Right lung (tissue), 5 donors: Measurements from ENCODE around the gene DGAT2. TPM values are rescaled to one million over a fixed set of nuclear protein-coding genes. Genes with fewer than 3 reads are reported as not detected.

ENCODE experiments used
- DNase-seq, 2 donors: peaks; one replicate each; pipeline ENCODE4 v3.0.0-alpha.2; 2013
- polyA plus RNA-seq, 5 donors: library from polyadenylated mRNA; unstranded; fragments of 120-200 nt; gene quantifications; one replicate each; pipeline versions ENCODE4 v1.2.1 to v1.2.3, GENCODE V29; 2013; ENCODE audit warnings: inconsistent platforms in 1 of 5, low replicate concordance in 1 of 5; ENCODE audit not compliant: insufficient read length in 5 of 5, insufficient read depth in 1 of 5

The DGAT2 gene
- polyA plus RNA-seq, 5 donors: 1.2 to 2.1 (median 1.6) TPM

DNA sequence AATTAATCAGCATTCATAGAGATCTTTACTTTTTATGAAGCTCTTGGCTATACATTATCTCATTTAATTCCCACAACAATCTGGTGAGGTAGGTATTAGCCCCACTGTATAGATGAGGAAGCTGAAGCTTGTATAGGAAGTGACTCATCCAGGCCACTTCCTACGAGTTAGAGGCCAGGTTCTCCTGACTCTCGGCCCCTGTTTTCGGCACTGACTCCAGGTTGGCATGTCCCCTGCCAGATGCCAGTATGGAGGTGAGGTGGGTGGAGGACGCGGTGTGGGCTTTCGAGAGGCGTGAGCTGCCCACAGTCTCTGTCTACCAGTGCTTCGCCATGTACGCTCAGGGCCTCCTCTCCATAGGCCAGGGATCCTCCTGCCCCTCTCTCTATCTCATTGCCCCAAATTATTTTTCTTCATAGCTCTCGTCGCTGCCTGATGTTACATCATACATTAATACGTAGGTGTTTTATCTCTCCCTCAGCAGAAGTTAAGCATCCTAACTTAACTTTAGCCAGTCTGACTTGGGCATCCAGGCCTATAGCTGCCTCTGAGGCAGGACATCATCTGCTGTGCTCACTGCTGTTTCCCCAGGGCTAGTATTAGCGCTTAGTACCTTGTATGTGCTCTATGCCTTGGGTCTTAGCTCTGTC is 9.0 kb downstream of the DGAT2 start:
- no peak for DNase-seq

DNA sequence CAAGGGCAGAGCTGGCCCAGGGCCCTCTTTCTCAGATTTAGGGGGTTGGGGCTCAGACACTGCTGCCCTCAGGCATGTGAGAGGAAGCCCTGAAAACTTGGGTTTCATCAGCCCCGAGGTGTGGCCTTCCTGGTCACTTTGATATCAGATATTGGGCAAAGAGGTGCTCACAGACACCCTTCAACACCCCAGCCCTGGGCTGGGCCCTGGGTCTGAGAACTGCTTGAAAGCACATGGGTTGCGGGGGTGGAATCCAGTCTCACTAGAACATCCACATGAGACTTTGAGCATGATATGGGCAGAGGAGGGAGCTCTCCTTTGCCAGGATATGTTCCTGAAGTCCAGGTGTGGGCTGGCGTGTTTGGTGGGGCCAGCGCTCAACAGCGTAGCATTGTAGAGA is 10.4 kb downstream of the DGAT2 start:
- DNase-seq: no peak

DNA sequence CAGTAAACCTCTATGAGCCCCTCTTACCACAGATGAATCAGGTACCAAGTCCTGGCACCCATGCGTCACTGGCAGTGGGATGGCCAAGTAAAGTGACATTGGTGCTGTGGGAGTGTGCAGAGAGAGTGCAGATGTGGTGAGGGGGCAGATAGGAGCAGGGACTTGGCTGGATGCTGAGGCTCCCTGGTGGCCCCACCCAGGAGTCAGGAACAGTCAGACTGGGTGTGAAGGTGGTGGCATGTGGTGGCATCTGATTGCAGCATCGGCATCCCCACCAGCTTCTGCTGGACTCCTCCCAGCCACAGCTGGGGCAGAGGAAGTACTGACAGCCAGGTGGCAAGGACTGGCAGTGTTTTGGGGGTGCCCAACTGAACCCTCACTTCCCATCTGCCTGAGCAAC is 11.4 kb downstream of the DGAT2 start:
- DNase-seq: no peak

DNA sequence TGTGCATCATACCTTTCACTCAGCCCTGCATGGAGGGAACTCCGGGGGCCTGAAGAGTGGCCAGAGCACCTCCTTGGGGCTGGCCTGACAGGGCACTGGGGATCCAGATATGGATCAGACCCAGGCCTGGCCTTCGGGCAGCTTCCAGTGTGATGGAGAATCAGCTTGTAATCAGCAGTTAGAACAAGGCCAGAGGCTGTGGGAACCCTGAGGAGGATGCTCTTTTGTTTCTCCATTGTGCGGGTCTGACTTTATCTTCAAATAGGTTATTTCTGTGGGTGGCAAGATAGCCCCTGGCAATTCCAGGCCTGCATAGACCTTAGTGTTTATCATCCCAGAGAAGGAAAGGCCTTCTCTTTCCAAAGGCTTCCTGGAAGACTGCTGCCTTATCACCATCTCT is 12.3 kb downstream of the DGAT2 start:
- DNase-seq: no peak

DNA sequence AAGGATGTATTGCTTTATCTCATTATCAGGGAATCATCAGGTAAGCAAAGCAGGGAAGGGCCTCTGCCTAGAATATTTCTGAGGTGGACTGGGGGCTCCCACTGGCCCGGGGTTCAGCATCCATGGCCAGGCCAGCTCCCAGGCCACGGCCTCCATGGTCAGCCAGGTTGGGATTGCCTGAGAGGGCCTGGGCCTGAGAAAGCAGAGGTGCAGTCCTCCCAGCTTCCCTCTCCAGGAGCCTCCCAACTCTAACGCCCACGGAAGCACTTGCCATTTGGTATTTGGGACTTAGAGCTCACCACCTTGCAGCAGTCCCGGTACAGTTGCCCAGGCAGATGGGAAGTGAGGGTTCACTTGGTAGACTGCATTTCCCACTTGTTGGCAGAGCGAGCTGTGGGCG is 12.7 kb downstream of the DGAT2 start:
- no peak for DNase-seq

DNA sequence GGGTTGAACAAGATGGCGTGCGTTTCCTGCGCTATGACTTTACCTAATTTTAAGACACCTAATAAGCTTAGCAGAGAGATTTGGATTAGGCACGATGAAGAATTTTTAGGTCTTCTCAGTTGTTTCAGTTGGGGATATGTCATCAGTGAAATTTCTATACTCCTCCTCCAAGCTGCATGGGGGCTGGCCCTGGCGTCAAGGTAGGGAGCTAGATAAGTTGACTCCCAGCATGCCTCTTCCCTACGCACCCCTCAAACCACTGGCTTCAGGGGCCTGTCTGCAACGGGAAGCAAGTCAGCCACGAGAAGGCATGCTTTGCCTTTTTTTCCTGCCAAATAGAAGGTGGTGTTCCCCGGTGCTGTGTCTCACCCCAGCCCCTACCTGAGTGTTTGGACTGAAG is 13.3 kb downstream of the DGAT2 start:
- no peak for DNase-seq

DNA sequence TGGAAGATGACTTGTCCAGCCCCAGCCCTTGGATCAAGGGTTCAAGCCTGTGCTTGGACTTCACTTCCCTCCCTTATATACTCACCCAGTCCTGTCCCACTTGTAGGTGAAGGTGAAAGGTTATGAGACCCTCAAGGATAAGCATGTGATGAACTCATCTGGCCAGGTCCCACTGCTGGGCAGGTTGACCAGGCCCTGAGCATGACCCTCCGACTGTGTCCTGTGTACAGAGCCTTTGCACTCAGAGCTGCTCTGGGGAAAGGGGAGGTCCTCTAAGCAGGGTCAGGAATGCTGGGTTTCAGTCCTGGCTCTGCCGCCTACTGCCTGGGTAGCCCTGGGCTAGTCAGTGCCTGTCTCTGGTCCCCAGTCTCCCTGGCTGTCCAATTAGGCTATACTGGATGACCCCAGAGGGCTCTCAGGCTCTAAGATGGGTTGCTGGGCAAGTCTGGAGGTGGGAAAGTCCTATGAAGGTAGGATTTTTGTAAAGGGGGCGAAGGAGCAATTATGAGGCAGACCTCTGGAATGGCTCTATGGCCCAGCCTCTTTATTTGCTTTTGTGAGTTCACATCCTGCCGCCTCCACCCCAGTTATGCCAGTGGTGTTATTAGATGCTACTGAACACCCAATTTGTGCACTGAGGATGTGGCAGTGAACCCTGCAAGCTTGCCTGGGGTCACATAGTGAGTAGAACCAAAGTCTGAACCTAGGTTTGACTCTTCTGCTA is 14.1 kb downstream of the DGAT2 start:
- DNase-seq: no peak

DNA sequence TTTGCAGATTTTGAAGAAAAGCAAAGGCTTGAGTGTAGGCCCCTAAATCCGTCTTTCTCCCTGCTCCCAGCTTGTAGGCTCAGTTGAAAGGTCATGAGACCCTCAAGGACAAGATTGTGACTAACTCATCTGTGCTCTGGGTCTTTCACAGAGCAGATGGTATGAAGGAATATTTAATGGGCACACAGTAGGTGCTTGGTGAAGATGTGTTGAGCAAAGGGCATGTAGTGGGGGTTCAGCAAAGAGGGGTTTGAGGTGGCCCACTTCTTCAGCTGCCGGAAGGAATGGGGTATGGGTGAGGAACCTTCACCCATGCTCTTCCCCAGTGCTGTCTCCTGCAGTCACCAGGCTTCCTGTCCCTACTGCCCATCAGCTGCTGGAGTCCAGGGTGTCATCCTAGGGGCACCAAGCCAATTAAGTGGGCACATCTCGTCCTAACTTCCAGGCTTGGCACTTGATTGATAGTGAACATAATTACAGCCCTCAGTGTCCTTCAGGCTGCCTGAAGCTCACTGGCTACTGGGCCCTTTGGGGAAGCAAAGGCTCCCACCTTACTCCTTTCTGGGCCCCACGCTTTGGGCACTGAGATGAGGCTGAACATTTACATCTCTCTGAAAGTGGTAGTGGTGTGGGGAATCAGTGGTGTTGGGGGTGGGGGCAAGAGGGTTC is 15.0 kb downstream of the DGAT2 start:
- no peak for DNase-seq

DNA sequence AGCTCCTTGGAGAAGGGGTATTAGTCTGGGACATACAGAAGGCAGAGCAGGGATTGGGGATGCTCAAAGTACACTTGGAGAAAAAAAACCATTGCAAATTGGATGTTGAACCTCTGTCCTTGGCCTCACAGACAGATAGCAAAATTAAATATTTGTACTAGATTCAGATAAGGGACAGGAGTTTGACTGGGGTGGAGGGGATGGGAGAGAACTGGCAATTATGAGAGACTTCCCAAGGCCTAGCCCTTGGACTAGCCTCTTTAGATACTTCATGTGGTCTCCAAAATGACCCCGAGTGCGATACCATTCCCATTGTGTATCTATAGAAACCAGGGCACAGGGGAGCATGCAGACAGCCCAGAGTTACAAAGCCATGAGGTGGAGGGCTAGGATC is 15.5 kb downstream of the DGAT2 start:
- DNase-seq: no peak

DNA sequence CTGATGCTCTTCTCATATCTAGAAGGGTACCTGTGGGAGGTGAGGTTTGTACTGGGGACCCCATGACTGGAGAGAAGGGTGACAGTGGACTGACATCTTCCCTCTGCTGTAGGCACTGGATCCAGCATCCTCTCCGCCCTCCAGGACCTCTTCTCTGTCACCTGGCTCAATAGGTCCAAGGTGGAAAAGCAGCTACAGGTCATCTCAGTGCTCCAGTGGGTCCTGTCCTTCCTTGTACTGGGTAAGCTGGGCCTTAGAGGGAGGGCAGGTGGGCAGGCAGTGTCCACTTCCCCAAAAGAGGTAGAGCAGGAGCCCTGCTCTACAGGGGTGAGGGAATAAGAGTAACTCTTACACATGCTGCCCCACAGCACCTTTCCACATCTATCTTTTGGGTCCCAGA is 15.9 kb downstream of the DGAT2 start:
- DNase-seq: no peak

DNA sequence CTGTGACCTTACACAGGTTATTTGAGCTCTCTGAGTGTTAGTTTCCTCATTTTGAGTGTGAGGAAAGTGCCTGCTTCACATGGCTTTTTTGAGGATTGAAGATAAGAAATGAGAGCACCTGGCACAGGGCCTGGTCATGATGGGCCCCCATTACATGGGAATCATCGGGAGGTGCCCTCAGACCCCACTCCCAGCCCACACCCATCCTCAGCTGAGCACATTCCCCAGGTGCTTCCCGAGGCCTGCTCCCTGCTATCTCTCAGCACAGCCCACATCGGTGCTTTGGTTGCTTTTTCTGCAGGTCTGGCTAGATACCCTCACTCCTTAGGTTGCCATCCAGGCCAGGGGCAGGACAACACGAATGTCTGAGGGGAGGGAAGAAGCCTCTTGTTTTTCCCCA is 16.6 kb downstream of the DGAT2 start:
- DNase-seq: no peak

DNA sequence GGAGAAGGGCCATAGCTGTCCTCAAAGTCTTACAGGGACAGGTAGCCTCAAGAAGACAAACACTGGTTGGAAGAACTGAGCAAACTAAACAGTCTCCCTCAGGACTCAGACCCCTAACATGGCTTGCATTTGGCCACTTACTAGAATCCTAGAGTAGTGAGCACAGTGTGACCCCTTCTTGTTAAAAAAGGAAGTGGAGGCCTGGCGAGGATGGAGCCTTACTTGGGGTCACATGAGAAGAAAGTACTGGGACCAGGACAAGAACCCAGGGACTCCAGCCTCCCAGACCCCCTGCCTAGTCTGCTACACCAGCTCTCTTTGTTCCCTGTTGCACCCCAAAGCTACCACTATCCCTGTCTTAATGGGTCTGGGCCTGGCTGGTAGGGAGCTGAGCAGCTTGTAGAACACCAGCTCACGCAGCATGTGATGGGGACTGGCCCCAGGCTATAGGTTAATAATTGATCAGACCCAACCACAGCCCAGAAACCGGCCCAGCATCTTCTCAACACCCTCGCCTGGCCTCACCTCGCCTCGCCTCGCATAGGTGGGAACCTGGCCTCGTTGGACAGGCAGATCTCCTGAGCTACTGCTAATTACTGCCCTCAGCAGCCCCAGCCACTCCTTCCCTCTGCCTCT is 17.6 kb downstream of the DGAT2 start:
- DNase-seq: no peak

DNA sequence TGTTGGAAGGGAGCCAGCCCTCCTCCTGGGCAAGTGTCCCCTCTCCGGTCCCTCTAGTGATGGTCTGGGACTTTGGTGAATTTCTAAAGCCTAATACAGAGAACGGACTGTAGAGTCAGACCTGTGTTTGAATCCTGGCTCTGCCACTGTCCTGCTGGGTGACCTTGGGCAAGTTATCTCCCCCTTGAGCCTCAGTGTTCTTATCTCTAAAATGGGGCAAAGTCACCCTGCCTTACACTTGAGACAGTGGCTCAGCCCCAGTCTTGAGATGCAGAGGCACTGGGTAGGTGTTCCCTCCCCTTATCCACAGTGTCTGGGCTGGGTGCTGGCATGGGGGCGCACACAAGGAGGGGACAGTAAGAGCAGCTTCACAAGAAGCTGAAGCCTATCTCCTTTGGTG is 20.9 kb downstream of the DGAT2 start:
- no peak for DNase-seq

DNA sequence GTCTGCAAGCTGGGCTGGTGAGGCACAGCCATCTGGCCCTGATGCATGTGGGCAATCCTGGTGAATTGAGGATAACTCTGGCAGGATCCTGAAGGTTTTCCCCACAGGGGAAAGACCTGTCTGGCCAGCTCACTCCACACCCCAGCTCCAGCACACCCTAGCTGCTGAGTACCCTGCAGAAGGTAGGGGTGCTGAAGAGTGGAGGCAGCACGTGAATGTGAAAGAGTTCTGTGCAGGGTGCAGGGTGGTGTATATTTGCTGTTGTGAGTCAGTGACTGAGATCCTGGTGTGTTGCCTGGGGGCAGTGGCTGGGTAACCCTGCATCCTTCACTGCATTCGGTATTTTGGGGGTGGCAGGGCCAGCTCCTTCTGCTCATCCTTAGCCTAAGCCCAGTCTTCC is 22.4 kb downstream of the DGAT2 start:
- DNase-seq: no peak

DNA sequence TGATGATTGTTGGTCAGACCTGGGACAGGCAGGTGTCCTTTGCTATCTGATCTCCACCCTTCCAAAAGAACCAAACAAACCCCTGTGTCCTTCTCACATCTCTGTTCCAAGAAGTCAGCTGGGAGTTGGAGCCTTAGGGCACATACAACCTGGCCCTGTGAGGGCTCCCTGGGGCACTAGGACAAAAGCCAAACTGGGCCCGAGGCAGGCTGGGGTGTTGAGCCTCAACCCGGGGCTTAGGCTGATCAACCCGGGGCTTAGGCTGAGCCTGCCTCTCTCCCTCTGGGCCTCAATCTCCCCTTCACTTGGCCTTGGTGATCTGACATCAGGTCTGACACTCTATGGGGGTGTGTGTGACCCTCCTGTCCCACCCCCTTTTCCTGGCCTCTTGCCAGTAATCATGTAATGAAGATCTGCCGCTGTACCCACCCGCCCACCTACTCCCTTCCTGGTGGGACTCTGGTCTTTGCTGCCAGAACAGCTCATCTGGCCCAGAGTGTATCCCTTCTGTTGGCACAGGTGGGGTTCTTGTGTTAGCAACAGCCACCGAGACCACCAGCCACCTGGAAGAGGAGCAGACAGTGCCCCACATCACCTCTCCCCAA is 23.7 kb downstream of the DGAT2 start:
- DNase-seq: no peak

DNA sequence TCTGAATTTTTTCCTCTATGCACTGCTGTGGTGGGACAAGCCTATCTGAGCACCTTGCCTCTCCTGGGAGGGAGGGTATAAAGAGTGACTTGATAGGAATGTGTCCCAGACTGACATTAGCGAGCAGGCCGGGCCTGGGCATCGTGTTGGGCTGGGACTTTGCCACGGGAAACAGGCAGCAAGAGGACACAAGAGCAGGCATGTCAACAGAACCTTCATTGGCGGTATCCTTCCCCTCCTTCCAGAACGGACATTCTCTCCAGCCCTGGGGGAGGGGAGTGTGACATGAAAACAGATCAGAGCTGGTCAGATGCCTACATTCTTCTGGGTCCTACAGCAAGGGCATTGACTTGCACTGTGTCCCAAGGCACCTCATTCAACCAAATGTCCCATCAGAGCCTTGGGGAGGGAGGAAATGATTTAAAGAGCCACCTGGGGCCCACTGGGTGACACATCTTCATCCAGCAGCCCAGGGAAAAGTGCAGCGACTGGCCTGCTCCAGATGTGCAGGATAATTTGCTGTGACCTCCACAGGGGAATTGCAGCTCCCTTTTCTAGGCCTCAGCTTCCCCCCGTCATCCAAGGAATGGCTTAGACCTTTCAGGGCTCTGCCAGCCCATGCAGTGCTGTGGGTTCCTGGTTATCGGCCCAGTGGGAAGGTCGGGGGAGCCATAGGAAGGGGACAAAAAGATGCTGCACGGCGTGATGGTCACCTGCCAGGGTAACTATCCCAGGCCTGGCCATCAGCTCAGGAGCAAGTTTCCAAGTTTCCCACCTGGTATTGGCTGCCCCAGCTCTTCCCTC is 24.6 kb downstream of the DGAT2 start:
- no peak for DNase-seq

DNA sequence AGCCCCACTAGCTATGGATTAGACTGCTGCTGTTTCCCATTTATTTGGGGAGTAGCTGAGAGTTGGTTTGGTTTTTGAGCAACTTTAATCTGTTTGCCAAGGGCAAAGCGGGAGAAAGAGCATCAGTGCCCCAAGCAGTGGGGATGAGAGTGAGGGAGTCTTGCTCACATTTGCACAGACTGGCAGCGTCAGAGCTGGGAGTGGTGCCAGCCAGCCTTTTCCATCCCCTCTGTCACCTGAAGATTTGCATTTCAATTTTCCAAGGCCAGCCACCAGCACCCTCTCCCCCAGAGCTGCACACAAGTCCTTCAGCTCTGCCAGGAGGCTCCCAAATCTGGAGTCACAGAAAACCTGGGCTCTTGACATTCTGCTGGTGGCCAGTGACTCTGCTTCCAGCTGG is 25.4 kb downstream of the DGAT2 start:
- no peak for DNase-seq

DNA sequence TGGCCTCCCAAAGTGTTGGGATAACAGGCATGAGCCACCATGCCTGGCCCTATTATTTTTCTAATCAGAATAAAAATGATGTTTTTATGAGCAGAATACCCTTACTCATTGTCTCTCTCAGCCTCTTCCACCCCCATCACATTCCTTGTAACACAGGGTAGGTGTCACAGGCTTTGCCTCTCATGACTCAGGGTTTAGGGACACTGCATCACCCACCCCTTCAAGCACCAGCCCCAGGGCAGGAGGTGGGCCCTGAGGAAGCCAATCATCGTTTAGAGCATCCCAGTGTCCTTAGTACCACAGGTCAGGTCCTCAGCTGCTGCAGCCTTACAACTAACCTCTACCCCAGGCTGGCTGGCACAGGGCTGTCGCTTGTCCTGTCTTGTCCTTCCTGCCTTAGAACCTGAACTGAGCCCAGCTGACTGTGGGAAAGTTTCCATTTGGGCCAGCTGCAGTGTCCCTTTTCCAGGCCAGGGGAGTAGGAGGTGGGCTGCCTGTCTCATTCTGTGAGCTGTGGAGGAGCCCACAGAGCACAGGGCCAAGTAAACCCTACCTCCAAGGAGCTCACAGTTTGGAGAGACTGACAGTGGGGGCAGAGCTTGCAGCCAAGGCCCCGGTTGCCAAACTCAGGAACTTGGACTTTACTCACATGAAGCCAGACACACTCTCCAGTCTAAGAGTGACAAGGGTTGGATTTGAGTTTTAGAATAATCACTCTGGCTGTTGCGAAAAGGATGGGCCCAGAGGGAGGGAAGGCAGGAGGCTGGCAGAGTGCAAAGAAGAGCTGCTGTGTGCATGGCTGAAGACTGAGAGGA is 26.9 kb downstream of the DGAT2 start:
- no peak for DNase-seq

DNA sequence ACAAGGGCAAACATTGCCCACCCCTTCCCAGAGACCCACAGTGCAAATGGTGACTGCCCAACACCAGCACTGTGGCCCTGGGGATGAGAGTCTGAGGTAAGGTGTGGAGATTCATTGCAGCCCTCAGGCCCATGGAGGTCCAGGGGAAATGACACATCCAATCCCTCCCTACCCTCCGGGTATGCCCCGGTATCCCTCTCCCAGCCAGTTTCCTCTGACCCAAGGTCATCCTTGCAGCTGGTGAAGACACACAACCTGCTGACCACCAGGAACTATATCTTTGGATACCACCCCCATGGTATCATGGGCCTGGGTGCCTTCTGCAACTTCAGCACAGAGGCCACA is 27.5 kb downstream of the DGAT2 start:
- no peak for DNase-seq

DNA sequence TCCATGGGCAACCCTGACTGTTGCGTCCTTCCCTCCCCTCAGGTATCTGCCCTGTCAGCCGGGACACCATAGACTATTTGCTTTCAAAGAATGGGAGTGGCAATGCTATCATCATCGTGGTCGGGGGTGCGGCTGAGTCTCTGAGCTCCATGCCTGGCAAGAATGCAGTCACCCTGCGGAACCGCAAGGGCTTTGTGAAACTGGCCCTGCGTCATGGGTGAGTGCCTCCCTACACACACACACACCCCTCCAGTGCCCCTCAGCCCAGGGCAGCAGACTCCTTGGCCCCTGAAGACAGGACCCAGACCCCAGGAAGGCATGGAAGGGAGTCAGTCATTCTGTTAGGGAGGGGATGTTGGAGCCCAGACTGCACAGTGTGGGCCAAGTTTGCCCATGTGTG is 28.5 kb downstream of the DGAT2 start:
- DNase-seq: no peak

DNA sequence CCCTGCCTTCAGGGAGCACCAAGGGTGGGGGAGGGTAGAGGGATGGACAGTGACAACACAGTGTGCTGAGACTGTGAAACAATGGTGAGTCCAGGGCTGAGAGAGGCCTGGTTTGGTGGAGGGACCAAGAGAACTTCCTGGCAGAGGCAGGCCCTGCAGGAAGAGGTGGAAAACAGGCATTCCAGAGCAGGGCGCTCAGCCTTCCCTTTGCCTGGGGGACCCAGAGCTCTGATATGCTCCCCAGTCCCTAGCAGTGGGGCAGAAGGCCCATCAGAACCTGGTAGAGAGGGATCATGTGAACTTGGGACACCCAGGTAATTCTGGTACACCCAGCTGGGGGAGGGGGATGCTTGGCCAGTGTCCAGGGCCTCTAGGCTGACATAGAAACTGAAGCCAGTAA is 29.2 kb downstream of the DGAT2 start:
- DNase-seq: no peak
